GM23338 (cell line): Measurements from ENCODE around the gene CRELD1. TPM values are rescaled to one million over a fixed set of nuclear protein-coding genes. Genes with fewer than 3 reads are reported as not detected.

Experiments
- ATAC-seq: fragments of 200-7000 bp; cut with Tn5 transposase; 3 replicates; pipeline ENCODE4 v1.9.1; 2020
- DNase-seq: peaks from one replicate; pipeline ENCODE4 v3.0.0-alpha.2; 2015; ENCODE audit warnings: low spot score
- H2AFZ ChIP-seq: fragments of 200-600 bp; sonication (generic); 2 replicates; pipeline ENCODE4 v1.8.0; 2016; ENCODE audit warnings: antibody characterized with exemption, mild to moderate bottlenecking, moderate library complexity
- H3F3A ChIP-seq: fragments of 200-600 bp; sonication (generic); replicated peaks from 2 replicates; pipeline ENCODE4 v1.8.0; 2017; ENCODE audit warnings: antibody characterized with exemption, mixed run types, low read depth
- H3K27ac ChIP-seq: fragments of 200-600 bp; sonication (generic); 2 replicates; pipeline ENCODE4 v1.6.1; 2016; ENCODE audit warnings: low read depth
- H3K27me3 ChIP-seq: fragments of 200-600 bp; sonication (generic); 2 replicates; pipeline ENCODE4 v1.8.0; 2016; ENCODE audit warnings: mild to moderate bottlenecking, mixed run types, moderate library complexity; ENCODE audit not compliant: insufficient read depth
- H3K36me3 ChIP-seq: fragments of 200-600 bp; sonication (generic); 2 replicates; pipeline ENCODE4 v1.8.0; 2016; ENCODE audit warnings: mild to moderate bottlenecking; ENCODE audit not compliant: insufficient read depth
- H3K4me1 ChIP-seq: fragments of 200-600 bp; sonication (generic); 2 replicates; pipeline ENCODE4 v1.8.0; 2016; ENCODE audit warnings: mild to moderate bottlenecking, moderate library complexity; ENCODE audit not compliant: insufficient read depth
- H3K4me2 ChIP-seq: fragments of 200-600 bp; sonication (generic); 2 replicates; pipeline ENCODE4 v1.7.1; 2017; ENCODE audit warnings: mixed run types
- H3K4me3 ChIP-seq: fragments of 200-600 bp; sonication (generic); 2 replicates; pipeline ENCODE4 v1.6.1; 2016; ENCODE audit warnings: mixed run types
- H3K79me2 ChIP-seq: fragments of 200-600 bp; sonication (generic); replicated peaks from 2 replicates; pipeline ENCODE4 v1.8.0; 2017; ENCODE audit warnings: mild to moderate bottlenecking; ENCODE audit not compliant: insufficient read depth
- H3K9me2 ChIP-seq: fragments of 200-600 bp; sonication (generic); 2 replicates; pipeline ENCODE4 v1.8.0; 2017; ENCODE audit not compliant: insufficient read depth
- H4K20me1 ChIP-seq: fragments of 200-600 bp; sonication (generic); replicated peaks from 2 replicates; pipeline ENCODE4 v1.8.0; 2017; ENCODE audit warnings: mild to moderate bottlenecking; ENCODE audit not compliant: insufficient read depth
- H3K27ac Mint-ChIP-seq: 2 replicates; pipeline ENCODE4 v1.8.0; 2020; ENCODE audit warnings: inconsistent platforms, mild to moderate bottlenecking, moderate library complexity, mixed read lengths
- H3K27me3 Mint-ChIP-seq: 3 replicates; pipeline ENCODE4 v1.8.0; 2022; ENCODE audit warnings: low read depth, mild to moderate bottlenecking, moderate library complexity, mixed read lengths, inconsistent platforms; ENCODE audit not compliant: insufficient read depth, poor library complexity
- H3K36me3 Mint-ChIP-seq: 3 replicates; pipeline ENCODE4 v1.8.0; 2021; ENCODE audit warnings: low read depth, mild to moderate bottlenecking, inconsistent platforms, moderate library complexity, mixed read lengths
- H3K4me1 Mint-ChIP-seq: 3 replicates; pipeline ENCODE4 v1.8.0; 2020; ENCODE audit warnings: mild to moderate bottlenecking, inconsistent platforms, mixed read lengths
- H3K4me3 Mint-ChIP-seq: 3 replicates; pipeline ENCODE4 v1.8.0; 2021; ENCODE audit warnings: moderate library complexity, mild to moderate bottlenecking, inconsistent platforms, mixed read lengths
- H3K9me3 Mint-ChIP-seq: 3 replicates; pipeline ENCODE4 v1.8.0; 2020; ENCODE audit warnings: moderate library complexity, mild to moderate bottlenecking, inconsistent platforms, mixed read lengths
- CREB1 ChIP-seq: fragments of 250-450 bp; sonication (Bioruptor Pico); IDR thresholded peaks from 2 replicates; pipeline ENCODE4 v1.5.0; 2020; ENCODE audit warnings: low read depth, mild to moderate bottlenecking, moderate library complexity
- EZH2 ChIP-seq: fragments of 200-600 bp; sonication (generic); IDR thresholded peaks from one replicate; pipeline ENCODE4 v1.8.0; 2017; ENCODE audit warnings: antibody characterized with exemption, mild to moderate bottlenecking, low read depth; ENCODE audit not compliant: unreplicated experiment
- EZH2phosphoT487 ChIP-seq: fragments of 200-600 bp; sonication (generic); IDR thresholded peaks from one replicate; pipeline ENCODE4 v1.8.1; 2018; ENCODE audit warnings: antibody characterized with exemption; ENCODE audit not compliant: unreplicated experiment
- JUNB ChIP-seq: IDR thresholded peaks from one replicate; pipeline ENCODE4 v1.6.1; 2016; ENCODE audit warnings: antibody characterized with exemption; ENCODE audit not compliant: unreplicated experiment
- NANOG ChIP-seq: IDR thresholded peaks from 2 replicates; pipeline ENCODE4 v1.6.1; 2016; ENCODE audit warnings: antibody characterized with exemption, borderline replicate concordance
- POLR2AphosphoS5 ChIP-seq: IDR thresholded peaks from 2 replicates; pipeline ENCODE4 v1.6.1; 2016; ENCODE audit warnings: antibody characterized with exemption, low read depth
- STAT1 ChIP-seq: IDR thresholded peaks from one replicate; pipeline ENCODE4 v1.6.1; 2016; ENCODE audit warnings: antibody characterized with exemption; ENCODE audit not compliant: unreplicated experiment
- ZNF114 ChIP-seq: fragments of 250-450 bp; sonication (Bioruptor Pico); IDR thresholded peaks from 2 replicates; pipeline ENCODE4 v1.5.0; 2020; ENCODE audit warnings: mild to moderate bottlenecking, moderate library complexity
- ZNF331 ChIP-seq: fragments of 250-450 bp; sonication (Bioruptor Pico); IDR thresholded peaks from 2 replicates; pipeline ENCODE4 v1.5.0; 2020; ENCODE audit warnings: low read depth, mild to moderate bottlenecking, moderate library complexity
- polyA plus RNA-seq: library from polyadenylated mRNA; unstranded; fragments of >200 nt; fragmentation: Nextera tagmentation; extraction: Ambion mirVana; gene quantifications from 2 replicates; pipeline ENCODE4 v1.2.1, GENCODE V29; 2016
- total RNA-seq: library from RNA; depleted of rRNA; stranded (reverse); fragments of >200 nt; shearing (Covaris generic); gene quantifications from 2 replicates; pipeline ENCODE4 v1.2.3, GENCODE V29; 2014
- TF ChIP-seq, protein P1 (sequence below): fragments of 250-450 bp; sonication (Bioruptor Pico); IDR thresholded peaks from 2 replicates; pipeline ENCODE4 v1.5.0; 2020; ENCODE audit warnings: mild to moderate bottlenecking, moderate library complexity
- TF ChIP-seq, protein P2 (sequence below): IDR thresholded peaks from one replicate; pipeline ENCODE4 v1.6.1; 2018; ENCODE audit warnings: antibody characterized with exemption; ENCODE audit not compliant: unreplicated experiment
- TF ChIP-seq, protein P3 (sequence below): IDR thresholded peaks from 2 replicates; pipeline ENCODE4 v1.6.1; 2016; ENCODE audit warnings: antibody characterized with exemption
- TF ChIP-seq, protein P4 (sequence below), 2 experiments: fragments of 200-600 bp in 1 of 2; sonication (generic) in 1 of 2; conservative IDR thresholded peaks; 2 replicates each; pipeline versions ENCODE4 v1.5.1 to v1.6.1; 2016 to 2017; ENCODE audit warnings: antibody characterized with exemption in 2 of 2, low read depth in 2 of 2, mild to moderate bottlenecking in 2 of 2, moderate library complexity in 1 of 2

CRELD1 gene
- total and polyA plus RNA-seq, 2 experiments from 2014 or later = 11.5 to 13.1 TPM

DNA sequence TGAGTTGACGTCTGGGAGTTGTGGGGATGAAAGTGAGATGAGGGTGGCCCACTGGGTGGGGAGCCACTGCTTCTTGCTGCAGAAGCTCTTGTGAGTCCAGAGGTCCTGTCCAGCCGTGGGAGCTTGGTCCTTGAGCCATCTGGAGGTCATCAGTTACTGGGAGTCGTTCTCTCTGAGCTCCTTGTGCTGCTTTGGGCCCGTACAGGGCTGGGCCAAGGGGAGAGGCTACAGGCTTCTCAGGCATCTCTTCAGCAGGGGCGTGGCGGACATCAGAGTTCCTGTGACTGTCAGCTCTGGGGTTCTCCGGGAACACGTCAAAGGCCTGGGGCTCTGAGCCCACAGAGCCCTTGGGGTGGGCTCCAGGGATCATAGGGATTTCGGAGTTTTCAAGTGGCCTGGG, 16.0 kb downstream of the CRELD1 start:
- ATAC-seq (no peak), DNase-seq (no peak)
- Histone ChIP-seq H3K4me2 (no peak overlapping the region), H3K36me3 (no peaks in the 10 kb centered on the region), H3K27ac (no peak overlapping the region), H3K9me2 (no peaks in the 10 kb centered on the region), H3K79me2 (no peaks in the 10 kb centered on the region), H3F3A (peaks cover under 1% of the 10 kb centered on the region; the same call in 1 of the 2 replicates), H3K4me3 (no peak overlapping the region), H2AFZ (no peak overlapping the region), H3K27me3 (peaks cover 12% of the 10 kb centered on the region; the same call in 1 of the 2 replicates), H3K4me1 (peaks cover 10% of the 10 kb centered on the region), H4K20me1 (no peaks in the 10 kb centered on the region; the same call in 1 of the 2 replicates)
- no peak overlapping the region for H3K27ac Mint-ChIP-seq
- H3K9me3 Mint-ChIP-seq = no peaks in the 10 kb centered on the region; the same call in 2 of the 3 replicates
- TF ChIP-seq ZNF331 (CRISPR knock-in tag) (no peak), EZH2 (no peak), CREB1 (CRISPR knock-in tag) (no peak), NANOG (no peak), STAT1 (no peak), JUNB (no peak), ZNF114 (CRISPR knock-in tag) (no peak), EZH2phosphoT487 (no peak), POLR2AphosphoS5 (no peak)
- TF ChIP-seq, protein P1, sequence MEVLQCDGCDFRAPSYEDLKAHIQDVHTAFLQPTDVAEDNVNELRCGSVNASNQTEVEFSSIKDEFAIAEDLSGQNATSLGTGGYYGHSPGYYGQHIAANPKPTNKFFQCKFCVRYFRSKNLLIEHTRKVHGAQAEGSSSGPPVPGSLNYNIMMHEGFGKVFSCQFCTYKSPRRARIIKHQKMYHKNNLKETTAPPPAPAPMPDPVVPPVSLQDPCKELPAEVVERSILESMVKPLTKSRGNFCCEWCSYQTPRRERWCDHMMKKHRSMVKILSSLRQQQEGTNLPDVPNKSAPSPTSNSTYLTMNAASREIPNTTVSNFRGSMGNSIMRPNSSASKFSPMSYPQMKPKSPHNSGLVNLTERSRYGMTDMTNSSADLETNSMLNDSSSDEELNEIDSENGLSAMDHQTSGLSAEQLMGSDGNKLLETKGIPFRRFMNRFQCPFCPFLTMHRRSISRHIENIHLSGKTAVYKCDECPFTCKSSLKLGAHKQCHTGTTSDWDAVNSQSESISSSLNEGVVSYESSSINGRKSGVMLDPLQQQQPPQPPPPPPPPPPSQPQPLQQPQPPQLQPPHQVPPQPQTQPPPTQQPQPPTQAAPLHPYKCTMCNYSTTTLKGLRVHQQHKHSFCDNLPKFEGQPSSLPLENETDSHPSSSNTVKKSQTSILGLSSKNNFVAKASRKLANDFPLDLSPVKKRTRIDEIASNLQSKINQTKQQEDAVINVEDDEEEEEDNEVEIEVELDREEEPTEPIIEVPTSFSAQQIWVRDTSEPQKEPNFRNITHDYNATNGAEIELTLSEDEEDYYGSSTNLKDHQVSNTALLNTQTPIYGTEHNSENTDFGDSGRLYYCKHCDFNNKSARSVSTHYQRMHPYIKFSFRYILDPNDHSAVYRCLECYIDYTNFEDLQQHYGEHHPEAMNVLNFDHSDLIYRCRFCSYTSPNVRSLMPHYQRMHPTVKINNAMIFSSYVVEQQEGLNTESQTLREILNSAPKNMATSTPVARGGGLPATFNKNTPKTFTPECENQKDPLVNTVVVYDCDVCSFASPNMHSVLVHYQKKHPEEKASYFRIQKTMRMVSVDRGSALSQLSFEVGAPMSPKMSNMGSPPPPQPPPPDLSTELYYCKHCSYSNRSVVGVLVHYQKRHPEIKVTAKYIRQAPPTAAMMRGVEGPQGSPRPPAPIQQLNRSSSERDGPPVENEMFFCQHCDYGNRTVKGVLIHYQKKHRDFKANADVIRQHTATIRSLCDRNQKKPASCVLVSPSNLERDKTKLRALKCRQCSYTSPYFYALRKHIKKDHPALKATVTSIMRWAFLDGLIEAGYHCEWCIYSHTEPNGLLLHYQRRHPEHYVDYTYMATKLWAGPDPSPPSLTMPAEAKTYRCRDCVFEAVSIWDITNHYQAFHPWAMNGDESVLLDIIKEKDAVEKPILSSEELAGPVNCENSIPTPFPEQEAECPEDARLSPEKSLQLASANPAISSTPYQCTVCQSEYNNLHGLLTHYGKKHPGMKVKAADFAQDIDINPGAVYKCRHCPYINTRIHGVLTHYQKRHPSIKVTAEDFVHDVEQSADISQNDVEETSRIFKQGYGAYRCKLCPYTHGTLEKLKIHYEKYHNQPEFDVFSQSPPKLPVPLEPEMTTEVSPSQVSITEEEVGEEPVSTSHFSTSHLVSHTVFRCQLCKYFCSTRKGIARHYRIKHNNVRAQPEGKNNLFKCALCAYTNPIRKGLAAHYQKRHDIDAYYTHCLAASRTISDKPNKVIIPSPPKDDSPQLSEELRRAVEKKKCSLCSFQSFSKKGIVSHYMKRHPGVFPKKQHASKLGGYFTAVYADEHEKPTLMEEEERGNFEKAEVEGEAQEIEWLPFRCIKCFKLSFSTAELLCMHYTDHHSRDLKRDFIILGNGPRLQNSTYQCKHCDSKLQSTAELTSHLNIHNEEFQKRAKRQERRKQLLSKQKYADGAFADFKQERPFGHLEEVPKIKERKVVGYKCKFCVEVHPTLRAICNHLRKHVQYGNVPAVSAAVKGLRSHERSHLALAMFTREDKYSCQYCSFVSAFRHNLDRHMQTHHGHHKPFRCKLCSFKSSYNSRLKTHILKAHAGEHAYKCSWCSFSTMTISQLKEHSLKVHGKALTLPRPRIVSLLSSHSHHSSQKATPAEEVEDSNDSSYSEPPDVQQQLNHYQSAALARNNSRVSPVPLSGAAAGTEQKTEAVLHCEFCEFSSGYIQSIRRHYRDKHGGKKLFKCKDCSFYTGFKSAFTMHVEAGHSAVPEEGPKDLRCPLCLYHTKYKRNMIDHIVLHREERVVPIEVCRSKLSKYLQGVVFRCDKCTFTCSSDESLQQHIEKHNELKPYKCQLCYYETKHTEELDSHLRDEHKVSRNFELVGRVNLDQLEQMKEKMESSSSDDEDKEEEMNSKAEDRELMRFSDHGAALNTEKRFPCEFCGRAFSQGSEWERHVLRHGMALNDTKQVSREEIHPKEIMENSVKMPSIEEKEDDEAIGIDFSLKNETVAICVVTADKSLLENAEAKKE (CRISPR knock-in tag) = no peak
- TF ChIP-seq, protein P2, sequence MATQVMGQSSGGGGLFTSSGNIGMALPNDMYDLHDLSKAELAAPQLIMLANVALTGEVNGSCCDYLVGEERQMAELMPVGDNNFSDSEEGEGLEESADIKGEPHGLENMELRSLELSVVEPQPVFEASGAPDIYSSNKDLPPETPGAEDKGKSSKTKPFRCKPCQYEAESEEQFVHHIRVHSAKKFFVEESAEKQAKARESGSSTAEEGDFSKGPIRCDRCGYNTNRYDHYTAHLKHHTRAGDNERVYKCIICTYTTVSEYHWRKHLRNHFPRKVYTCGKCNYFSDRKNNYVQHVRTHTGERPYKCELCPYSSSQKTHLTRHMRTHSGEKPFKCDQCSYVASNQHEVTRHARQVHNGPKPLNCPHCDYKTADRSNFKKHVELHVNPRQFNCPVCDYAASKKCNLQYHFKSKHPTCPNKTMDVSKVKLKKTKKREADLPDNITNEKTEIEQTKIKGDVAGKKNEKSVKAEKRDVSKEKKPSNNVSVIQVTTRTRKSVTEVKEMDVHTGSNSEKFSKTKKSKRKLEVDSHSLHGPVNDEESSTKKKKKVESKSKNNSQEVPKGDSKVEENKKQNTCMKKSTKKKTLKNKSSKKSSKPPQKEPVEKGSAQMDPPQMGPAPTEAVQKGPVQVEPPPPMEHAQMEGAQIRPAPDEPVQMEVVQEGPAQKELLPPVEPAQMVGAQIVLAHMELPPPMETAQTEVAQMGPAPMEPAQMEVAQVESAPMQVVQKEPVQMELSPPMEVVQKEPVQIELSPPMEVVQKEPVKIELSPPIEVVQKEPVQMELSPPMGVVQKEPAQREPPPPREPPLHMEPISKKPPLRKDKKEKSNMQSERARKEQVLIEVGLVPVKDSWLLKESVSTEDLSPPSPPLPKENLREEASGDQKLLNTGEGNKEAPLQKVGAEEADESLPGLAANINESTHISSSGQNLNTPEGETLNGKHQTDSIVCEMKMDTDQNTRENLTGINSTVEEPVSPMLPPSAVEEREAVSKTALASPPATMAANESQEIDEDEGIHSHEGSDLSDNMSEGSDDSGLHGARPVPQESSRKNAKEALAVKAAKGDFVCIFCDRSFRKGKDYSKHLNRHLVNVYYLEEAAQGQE = no peak
- TF ChIP-seq, protein P3, sequence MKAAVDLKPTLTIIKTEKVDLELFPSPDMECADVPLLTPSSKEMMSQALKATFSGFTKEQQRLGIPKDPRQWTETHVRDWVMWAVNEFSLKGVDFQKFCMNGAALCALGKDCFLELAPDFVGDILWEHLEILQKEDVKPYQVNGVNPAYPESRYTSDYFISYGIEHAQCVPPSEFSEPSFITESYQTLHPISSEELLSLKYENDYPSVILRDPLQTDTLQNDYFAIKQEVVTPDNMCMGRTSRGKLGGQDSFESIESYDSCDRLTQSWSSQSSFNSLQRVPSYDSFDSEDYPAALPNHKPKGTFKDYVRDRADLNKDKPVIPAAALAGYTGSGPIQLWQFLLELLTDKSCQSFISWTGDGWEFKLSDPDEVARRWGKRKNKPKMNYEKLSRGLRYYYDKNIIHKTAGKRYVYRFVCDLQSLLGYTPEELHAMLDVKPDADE = no peak
- TF ChIP-seq, protein P4, sequence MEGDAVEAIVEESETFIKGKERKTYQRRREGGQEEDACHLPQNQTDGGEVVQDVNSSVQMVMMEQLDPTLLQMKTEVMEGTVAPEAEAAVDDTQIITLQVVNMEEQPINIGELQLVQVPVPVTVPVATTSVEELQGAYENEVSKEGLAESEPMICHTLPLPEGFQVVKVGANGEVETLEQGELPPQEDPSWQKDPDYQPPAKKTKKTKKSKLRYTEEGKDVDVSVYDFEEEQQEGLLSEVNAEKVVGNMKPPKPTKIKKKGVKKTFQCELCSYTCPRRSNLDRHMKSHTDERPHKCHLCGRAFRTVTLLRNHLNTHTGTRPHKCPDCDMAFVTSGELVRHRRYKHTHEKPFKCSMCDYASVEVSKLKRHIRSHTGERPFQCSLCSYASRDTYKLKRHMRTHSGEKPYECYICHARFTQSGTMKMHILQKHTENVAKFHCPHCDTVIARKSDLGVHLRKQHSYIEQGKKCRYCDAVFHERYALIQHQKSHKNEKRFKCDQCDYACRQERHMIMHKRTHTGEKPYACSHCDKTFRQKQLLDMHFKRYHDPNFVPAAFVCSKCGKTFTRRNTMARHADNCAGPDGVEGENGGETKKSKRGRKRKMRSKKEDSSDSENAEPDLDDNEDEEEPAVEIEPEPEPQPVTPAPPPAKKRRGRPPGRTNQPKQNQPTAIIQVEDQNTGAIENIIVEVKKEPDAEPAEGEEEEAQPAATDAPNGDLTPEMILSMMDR (conservative IDR thresholded peaks at IDR 0.05; ENCODE audit: low read depth in 2 of 2) = no peak
- H3K36me3 Mint-ChIP-seq = peaks cover 8% of the 10 kb centered on the region; the same call in 1 of the 3 replicates
- H3K4me1 Mint-ChIP-seq = peaks cover 14% of the 10 kb centered on the region
- H3K4me3 Mint-ChIP-seq = no peak overlapping the region
- peaks cover 17% of the 10 kb centered on the region for H3K27me3 Mint-ChIP-seq
